Measurements from ENCODE around the gene FGF6.

DNA sequence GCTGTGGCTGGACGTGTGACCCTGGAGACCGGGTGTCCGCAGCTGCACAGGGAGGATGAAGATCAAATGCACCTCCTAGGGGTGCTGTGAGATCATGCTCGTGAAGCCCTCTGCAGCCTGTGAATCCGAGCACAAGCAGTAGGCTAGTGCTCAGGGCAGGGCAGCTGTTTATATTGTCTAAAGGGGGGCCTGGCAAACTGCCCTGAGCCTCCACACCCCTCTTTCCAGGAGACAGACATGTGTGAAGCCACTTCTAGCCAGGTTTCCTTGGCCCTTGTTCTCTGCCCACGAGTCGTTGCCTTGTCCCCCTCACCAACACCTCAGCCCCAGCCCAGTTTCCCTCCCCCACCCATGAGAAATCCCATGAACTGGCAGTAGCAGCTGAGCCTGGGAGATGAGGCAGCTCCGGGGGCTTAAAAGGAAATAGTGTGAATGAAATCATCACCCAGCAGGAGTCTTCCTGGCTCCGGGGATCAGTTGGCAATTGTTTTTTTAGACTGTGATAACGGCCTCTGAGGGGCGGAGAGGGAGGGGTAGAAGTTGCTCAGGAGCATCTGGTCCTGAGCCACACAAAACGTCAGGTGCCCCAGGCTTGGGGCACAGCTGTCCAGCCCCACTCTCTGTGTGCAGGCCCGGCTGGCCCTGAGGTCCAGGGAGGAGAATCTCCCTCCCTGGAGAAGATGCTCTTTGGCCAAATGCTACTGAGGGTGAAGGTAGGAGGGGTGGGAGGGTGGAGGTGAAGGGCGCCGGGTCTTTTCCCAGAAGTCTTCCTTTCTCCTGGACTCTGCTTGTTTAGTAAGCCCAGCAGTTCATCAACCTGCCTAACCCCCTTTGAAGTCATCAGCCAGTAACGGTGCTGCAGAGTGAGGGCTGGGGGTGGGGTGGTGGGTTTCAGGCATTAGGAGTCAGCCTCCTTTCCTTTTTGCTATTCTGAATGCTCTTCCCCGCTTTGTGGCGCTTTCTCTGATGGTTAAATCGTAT is 4.0 kb downstream of the FGF6 start:
- TF ChIP-seq ZNF780A (CRISPR knock-in tag; IDR thresholded peaks at IDR 0.05) = no peak
- no peak for TF ChIP-seq IKZF4 (CRISPR knock-in tag; IDR thresholded peaks at IDR 0.05; ENCODE audit: borderline replicate concordance, low read depth, not compliant biosample characterization)
- TF ChIP-seq, protein P1, sequence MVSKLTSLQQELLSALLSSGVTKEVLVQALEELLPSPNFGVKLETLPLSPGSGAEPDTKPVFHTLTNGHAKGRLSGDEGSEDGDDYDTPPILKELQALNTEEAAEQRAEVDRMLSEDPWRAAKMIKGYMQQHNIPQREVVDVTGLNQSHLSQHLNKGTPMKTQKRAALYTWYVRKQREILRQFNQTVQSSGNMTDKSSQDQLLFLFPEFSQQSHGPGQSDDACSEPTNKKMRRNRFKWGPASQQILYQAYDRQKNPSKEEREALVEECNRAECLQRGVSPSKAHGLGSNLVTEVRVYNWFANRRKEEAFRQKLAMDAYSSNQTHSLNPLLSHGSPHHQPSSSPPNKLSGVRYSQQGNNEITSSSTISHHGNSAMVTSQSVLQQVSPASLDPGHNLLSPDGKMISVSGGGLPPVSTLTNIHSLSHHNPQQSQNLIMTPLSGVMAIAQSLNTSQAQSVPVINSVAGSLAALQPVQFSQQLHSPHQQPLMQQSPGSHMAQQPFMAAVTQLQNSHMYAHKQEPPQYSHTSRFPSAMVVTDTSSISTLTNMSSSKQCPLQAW (CRISPR knock-in tag; IDR thresholded peaks at IDR 0.05) = no peak
- TF ChIP-seq YY1 (IDR thresholded peaks at IDR 0.05; ENCODE audit: insufficient read depth, insufficient replicate concordance, low read depth, low read length) = no peak
- no peak for TF ChIP-seq POLR2A (IDR thresholded peaks at IDR 0.05; ENCODE audit: insufficient read depth in 1 of 2, low read depth in 2 of 2, low read length in 2 of 2)
- TF ChIP-seq ELF1 (CRISPR knock-in tag; IDR thresholded peaks at IDR 0.05) = no peak
